Activated T-cell treated with anti-CD3 and anti-CD28 coated beads for 4 hours (primary cell): Measurements from ENCODE around the gene HSP90B1.

Source experiments
- DNase-seq: peaks from one replicate; pipeline ENCODE4 v3.0.0-alpha.2; 2020

HSP90B1 gene

GRCh38 chr12:103978384-103978982, 48.3 kb downstream of the HSP90B1 start:
- DNase-seq, result no peak

- no peak for DNase-seq
Observed at GRCh38 chr12:103986829-103987228, 56.6 kb downstream of the HSP90B1 start.

- DNase-seq, result no peak
Observed at GRCh38 chr12:103994235-103994634, 64.0 kb downstream of the HSP90B1 start.

GRCh38 chr12:103996595-103996994, 66.4 kb downstream of the HSP90B1 start:
- no peak for DNase-seq

- DNase-seq, result no peak
Observed at GRCh38 chr12:103997286-103997900, 67.2 kb downstream of the HSP90B1 start.
